Neural progenitor cell (in vitro differentiated cells): ENCODE data around the gene PTGIR.

ENCODE experiments used
- EZH2 ChIP-seq: fragments of 200-600 bp; sonication (generic); IDR thresholded peaks from 2 replicates; pipeline ENCODE4 v1.6.1; 2017; ENCODE audit warnings: antibody characterized with exemption, mild to moderate bottlenecking, moderate library complexity
- EZH2phosphoT487 ChIP-seq: fragments of 200-600 bp; sonication (generic); IDR thresholded peaks from 2 replicates; pipeline ENCODE4 v1.6.1; 2017; ENCODE audit warnings: antibody characterized with exemption
- TF ChIP-seq, protein P1 (sequence below): fragments of 200-600 bp; sonication (generic); IDR thresholded peaks from 2 replicates; pipeline ENCODE4 v1.5.1; 2017; ENCODE audit warnings: antibody characterized with exemption, mild to moderate bottlenecking

DNA sequence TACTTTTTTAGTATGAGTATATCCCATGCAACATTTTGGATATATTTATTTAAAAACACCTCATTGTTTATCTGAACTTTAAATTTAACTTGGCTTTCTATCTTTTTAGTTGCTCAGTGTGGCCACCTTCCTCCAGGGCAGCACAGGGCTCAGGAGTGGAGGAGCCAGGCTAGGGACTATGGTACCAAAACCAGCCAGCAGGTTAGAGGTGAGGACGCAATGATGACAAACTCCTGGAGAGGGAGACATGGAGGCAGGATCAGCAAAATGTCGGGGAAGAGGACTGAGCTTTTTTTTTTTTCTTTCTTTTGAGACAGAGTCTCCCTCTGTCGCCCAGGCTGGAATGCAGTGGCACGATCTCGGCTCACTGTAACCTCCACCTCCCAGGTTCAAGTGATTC, 53.4 kb downstream of the PTGIR start:
- TF ChIP-seq, protein P1, sequence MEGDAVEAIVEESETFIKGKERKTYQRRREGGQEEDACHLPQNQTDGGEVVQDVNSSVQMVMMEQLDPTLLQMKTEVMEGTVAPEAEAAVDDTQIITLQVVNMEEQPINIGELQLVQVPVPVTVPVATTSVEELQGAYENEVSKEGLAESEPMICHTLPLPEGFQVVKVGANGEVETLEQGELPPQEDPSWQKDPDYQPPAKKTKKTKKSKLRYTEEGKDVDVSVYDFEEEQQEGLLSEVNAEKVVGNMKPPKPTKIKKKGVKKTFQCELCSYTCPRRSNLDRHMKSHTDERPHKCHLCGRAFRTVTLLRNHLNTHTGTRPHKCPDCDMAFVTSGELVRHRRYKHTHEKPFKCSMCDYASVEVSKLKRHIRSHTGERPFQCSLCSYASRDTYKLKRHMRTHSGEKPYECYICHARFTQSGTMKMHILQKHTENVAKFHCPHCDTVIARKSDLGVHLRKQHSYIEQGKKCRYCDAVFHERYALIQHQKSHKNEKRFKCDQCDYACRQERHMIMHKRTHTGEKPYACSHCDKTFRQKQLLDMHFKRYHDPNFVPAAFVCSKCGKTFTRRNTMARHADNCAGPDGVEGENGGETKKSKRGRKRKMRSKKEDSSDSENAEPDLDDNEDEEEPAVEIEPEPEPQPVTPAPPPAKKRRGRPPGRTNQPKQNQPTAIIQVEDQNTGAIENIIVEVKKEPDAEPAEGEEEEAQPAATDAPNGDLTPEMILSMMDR, result peak; percentile 47
- TF ChIP-seq EZH2, result no peak
- TF ChIP-seq EZH2phosphoT487, result no peak
